B cell (primary cell): Measurements from ENCODE around the gene SMAD1. TPM values are rescaled to one million over a fixed set of nuclear protein-coding genes. Genes with fewer than 3 reads are reported as not detected.

Source experiments
- ATAC-seq: fragments of 200-7000 bp; cut with Tn5 transposase; one replicate; pipeline ENCODE4 v1.10.0; 2021; ENCODE audit warnings: low read depth, mild to moderate bottlenecking, moderate number of reproducible peaks, moderate library complexity
- CTCF ChIA-PET: fragments of 350-600 bp; sonication (Branson Sonifier 250); formaldehyde crosslinking; loops from one replicate; lab custom pipeline; 2021; ENCODE audit warnings: antibody characterized with exemption, inconsistent platforms; lab: Charles Lee
- POLR2A ChIA-PET: fragments of 350-600 bp; sonication (Branson Sonifier 250); formaldehyde crosslinking; loops from one replicate; lab custom pipeline; 2021; ENCODE audit warnings: antibody characterized with exemption; lab: Charles Lee
- DNase-seq: peaks from one replicate; pipeline ENCODE4 v3.0.0; 2013
- H2AFZ ChIP-seq: 2 replicates; pipeline ENCODE4 v1.6.1; 2012; ENCODE audit warnings: mild to moderate bottlenecking, low read depth, low read length; ENCODE audit not compliant: insufficient read depth, poor library complexity, severe bottlenecking
- H3K27ac ChIP-seq, 2 donors: 1 replicate in 1 of 2; 2 replicates in 1 of 2; pipeline ENCODE4 v1.5.1; 2012 to 2013; ENCODE audit warnings: low read length in 2 of 2, mild to moderate bottlenecking in 2 of 2, moderate library complexity in 1 of 2
- H3K27me3 ChIP-seq, 4 experiments: fragments of 200-600 bp in 1 of 4; sonication (generic) in 1 of 4; replicated peaks in 1 of 4; 1 replicate in 2 of 4; 2 replicates in 2 of 4; pipeline versions ENCODE4 v1.6.1 to v1.7.0; 2013 to 2016; ENCODE audit warnings: low read length in 3 of 4, mild to moderate bottlenecking in 2 of 4, mixed read lengths in 1 of 4, moderate library complexity in 1 of 4; ENCODE audit not compliant: insufficient read depth in 4 of 4, control insufficient read depth in 3 of 4; ENCODE audit errors: control extremely low read depth in 1 of 4
- H3K36me3 ChIP-seq, 2 experiments: replicated peaks in 1 of 2; 1 replicate in 1 of 2; 2 replicates in 1 of 2; pipeline versions ENCODE4 v1.6.1 to v1.7.1; 2013; ENCODE audit warnings: low read length in 1 of 2; ENCODE audit not compliant: insufficient read depth in 2 of 2, control insufficient read depth in 1 of 2; ENCODE audit errors: control extremely low read depth in 1 of 2, extremely low read depth in 1 of 2
- H3K4me1 ChIP-seq, 2 donors: fragments of 200-600 bp in 1 of 2; sonication (generic) in 1 of 2; 1 replicate in 1 of 2; 2 replicates in 1 of 2; pipeline versions ENCODE4 v1.5.1 to v1.6.1; 2013 to 2017; ENCODE audit warnings: low read length in 2 of 2; ENCODE audit not compliant: control insufficient read depth in 2 of 2, insufficient read depth in 2 of 2
- H3K4me2 ChIP-seq: replicated peaks from 2 replicates; pipeline ENCODE3; 2012; ENCODE audit warnings: mild to moderate bottlenecking, low read depth, low read length; ENCODE audit not compliant: poor library complexity, severe bottlenecking
- H3K4me3 ChIP-seq, 5 experiments: fragments of 200-600 bp in 1 of 5; sonication (generic) in 1 of 5; 1 replicate in 3 of 5; 2 replicates in 2 of 5; pipeline versions ENCODE4 v1.5.1 to v1.7.0; 2011 to 2016; ENCODE audit warnings: low read length in 4 of 5, mild to moderate bottlenecking in 4 of 5, low read depth in 2 of 5, control low read depth in 1 of 5, moderate library complexity in 1 of 5; ENCODE audit not compliant: insufficient read depth in 1 of 5; ENCODE audit errors: control extremely low read depth in 1 of 5, extremely low read depth in 1 of 5
- H3K79me2 ChIP-seq: fragments of 200-600 bp; sonication (generic); one replicate; pipeline ENCODE4 v1.6.0; 2016; ENCODE audit warnings: low read length; ENCODE audit not compliant: control insufficient read depth, insufficient read depth
- H3K9ac ChIP-seq: fragments of 200-600 bp; sonication (generic); 2 replicates; pipeline ENCODE4 v1.6.1; 2017; ENCODE audit warnings: mild to moderate bottlenecking, low read length, moderate library complexity
- H3K9me3 ChIP-seq, 3 donors: one replicate each; pipeline versions ENCODE4 v1.6.1 to v1.7.1; 2013; ENCODE audit warnings: low read length in 2 of 3; ENCODE audit not compliant: control insufficient read depth in 2 of 3, insufficient read depth in 1 of 3; ENCODE audit errors: control extremely low read depth in 1 of 3
- H4K20me1 ChIP-seq: 2 replicates; pipeline ENCODE4 v1.6.0; 2012; ENCODE audit warnings: mild to moderate bottlenecking, low read length; ENCODE audit not compliant: insufficient read depth, control insufficient read depth, poor library complexity, severe bottlenecking
- H3K27ac Mint-ChIP-seq: one replicate; pipeline ENCODE4 v1.8.0; 2021; ENCODE audit warnings: mixed read lengths
- H3K27me3 Mint-ChIP-seq: one replicate; pipeline ENCODE4 v1.8.0; 2021; ENCODE audit warnings: mixed read lengths
- H3K4me1 Mint-ChIP-seq: one replicate; pipeline ENCODE4 v1.8.0; 2021; ENCODE audit warnings: mixed read lengths
- H3K4me3 Mint-ChIP-seq: one replicate; pipeline ENCODE4 v1.8.0; 2021; ENCODE audit warnings: mixed read lengths
- H3K9me3 Mint-ChIP-seq: one replicate; pipeline ENCODE4 v1.8.0; 2022; ENCODE audit warnings: mixed read lengths; ENCODE audit not compliant: insufficient read depth
- EZH2 ChIP-seq: IDR thresholded peaks from 2 replicates; pipeline ENCODE4 v1.6.1; 2012; ENCODE audit warnings: borderline replicate concordance, low read depth, mild to moderate bottlenecking, moderate library complexity, low read length; ENCODE audit not compliant: insufficient read depth, poor library complexity, severe bottlenecking
- WGBS: methylation state at CpG from one replicate; pipeline ENCODE4 v1.1.5; 2013; ENCODE audit warnings: missing lambda C conversion rate; ENCODE audit not compliant: insufficient coverage; 5-methylcytosine and 5-hydroxymethylcytosine counted together
- intact Hi-C: fragments of 100-400 bp; cut with micrococcal nuclease; formaldehyde crosslinking; loops from one replicate; pipeline ENCODE4 v1.10.0; 2022
- polyA plus RNA-seq: library from polyadenylated mRNA; depleted of rRNA; stranded (reverse); fragments of >200 nt; gene quantifications from 2 replicates; pipeline ENCODE4 v1.2.3, GENCODE V29; 2012
- total RNA-seq, 2 donors: library from RNA; stranded (reverse); fragments of 120-200 nt in 1 of 2; gene quantifications; 1 replicate in 1 of 2; 2 replicates in 1 of 2; pipeline versions ENCODE4 v1.2.3 to v1.2.4, GENCODE V29; 2013 to 2022
- TF ChIP-seq, protein P1 (sequence below): fragments of 200-600 bp; IDR thresholded peaks from one replicate; pipeline ENCODE4 v1.8.0; 2022; ENCODE audit warnings: antibody characterized with exemption, mild to moderate bottlenecking

The SMAD1 gene
- total and polyA plus RNA-seq, 2 donors (not counting 1 experiment from before 2014, with no cell fraction given) = 0.12 TPM; not detected in 1

DNA sequence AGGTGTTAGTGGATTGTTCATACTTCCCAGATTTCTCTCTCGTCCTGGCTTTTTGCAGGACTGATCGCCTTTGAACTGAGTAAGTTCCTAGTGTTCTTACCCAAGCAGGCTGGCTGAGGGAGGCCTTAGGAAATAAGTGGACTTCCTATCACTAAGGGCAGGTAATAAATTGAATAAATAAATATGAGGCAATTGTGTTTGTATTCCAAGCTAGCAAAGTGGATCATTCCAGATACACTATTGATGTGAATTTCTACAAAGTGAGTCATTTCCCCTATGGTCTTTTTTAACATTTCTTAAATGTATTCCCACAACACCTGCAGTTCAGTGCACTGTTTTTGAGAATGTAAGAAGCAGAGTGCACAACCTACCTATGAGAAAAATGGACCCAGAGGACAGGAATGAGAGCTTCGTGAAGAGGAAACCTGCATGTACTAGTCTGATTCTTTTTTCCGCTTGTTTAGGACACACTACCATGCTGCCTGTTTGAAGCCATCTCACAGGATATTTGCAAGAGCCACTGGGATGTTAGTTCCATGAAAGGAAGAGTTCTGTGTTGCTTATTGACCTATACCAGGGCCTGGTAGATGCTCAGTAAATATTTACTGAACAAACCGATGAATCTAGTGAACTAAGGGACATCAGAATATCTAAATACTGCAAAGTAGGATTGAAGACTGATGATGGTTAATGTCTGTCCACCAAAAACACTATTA, 29.0 kb upstream of the SMAD1 start:
- H3K27me3 Mint-ChIP-seq = peaks cover 10% of the 10 kb centered on the region
- Histone ChIP-seq H3K4me3 (no peak overlapping the region), H3K9ac (no peak overlapping the region), H4K20me1 (no peaks in the 10 kb centered on the region), H3K79me2 (no peaks in the 10 kb centered on the region), H3K27me3 (no peaks in the 10 kb centered on the region), H3K9me3 (peaks cover 2 to 3% (median 2%) of the 10 kb centered on the region in 3 donors), H3K4me1 (no peaks in the 10 kb centered on the region), H3K36me3 (no peaks in the 10 kb centered on the region), H2AFZ (no peak overlapping the region), H3K27ac (no peak overlapping the region), H3K4me2 (no peak overlapping the region)
- no peak overlapping the region for H3K4me3 Mint-ChIP-seq
- no peak for DNase-seq
- H3K27ac Mint-ChIP-seq = no peak overlapping the region
- ATAC-seq = no peak
- POLR2A ChIA-PET = no interaction called here
- CTCF ChIA-PET = no interaction called here
- WGBS = 100% methylated on average over 2 of the region's 5 CpGs
- no peaks in the 10 kb centered on the region for H3K4me1 Mint-ChIP-seq
- intact Hi-C loops = no loop called here
- TF ChIP-seq EZH2 = no peak
- TF ChIP-seq, protein P1, sequence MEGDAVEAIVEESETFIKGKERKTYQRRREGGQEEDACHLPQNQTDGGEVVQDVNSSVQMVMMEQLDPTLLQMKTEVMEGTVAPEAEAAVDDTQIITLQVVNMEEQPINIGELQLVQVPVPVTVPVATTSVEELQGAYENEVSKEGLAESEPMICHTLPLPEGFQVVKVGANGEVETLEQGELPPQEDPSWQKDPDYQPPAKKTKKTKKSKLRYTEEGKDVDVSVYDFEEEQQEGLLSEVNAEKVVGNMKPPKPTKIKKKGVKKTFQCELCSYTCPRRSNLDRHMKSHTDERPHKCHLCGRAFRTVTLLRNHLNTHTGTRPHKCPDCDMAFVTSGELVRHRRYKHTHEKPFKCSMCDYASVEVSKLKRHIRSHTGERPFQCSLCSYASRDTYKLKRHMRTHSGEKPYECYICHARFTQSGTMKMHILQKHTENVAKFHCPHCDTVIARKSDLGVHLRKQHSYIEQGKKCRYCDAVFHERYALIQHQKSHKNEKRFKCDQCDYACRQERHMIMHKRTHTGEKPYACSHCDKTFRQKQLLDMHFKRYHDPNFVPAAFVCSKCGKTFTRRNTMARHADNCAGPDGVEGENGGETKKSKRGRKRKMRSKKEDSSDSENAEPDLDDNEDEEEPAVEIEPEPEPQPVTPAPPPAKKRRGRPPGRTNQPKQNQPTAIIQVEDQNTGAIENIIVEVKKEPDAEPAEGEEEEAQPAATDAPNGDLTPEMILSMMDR = no peak
- peaks cover 2% of the 10 kb centered on the region for H3K9me3 Mint-ChIP-seq

DNA sequence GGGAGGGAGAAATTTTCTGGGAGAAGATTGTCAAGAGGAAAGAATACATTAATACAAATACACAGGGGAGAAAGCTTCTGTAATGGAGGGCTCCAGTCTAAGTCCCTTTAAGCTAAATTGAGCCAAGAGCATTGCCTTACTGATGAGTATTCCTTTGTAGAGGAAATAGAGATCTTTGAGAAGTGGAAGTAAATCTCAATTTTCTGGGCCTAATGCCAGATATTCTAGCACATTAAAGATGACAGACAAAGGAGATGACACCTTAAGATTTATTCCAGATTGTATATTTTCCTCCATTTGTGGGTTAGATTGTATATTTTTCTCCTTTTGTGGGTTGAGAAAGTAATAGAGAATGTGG, 28.5 kb upstream of the SMAD1 start:
- CTCF ChIA-PET = no interaction called here
- no peaks in the 10 kb centered on the region for H3K79me2 ChIP-seq

More for the DNA sequence above, 28.5 kb upstream of the SMAD1 start:
- POLR2A ChIA-PET = no interaction called here
- Histone ChIP-seq H3K36me3 (no peaks in the 10 kb centered on the region), H4K20me1 (no peaks in the 10 kb centered on the region), H3K27ac (no peak overlapping the region), H3K4me2 (no peak overlapping the region), H3K27me3 (no peaks in the 10 kb centered on the region), H3K4me1 (no peaks in the 10 kb centered on the region), H3K4me3 (no peak overlapping the region), H3K9ac (no peak overlapping the region), H2AFZ (no peak overlapping the region), H3K9me3 (peaks cover 2 to 7% (median 3%) of the 10 kb centered on the region in 3 donors)
- ATAC-seq (no peak), DNase-seq (no peak)
- no peaks in the 10 kb centered on the region for H3K4me1 Mint-ChIP-seq
- TF ChIP-seq, protein P1 = no peak
- TF ChIP-seq EZH2 = no peak
- peaks cover 10% of the 10 kb centered on the region for H3K27me3 Mint-ChIP-seq
- H3K27ac Mint-ChIP-seq = no peak overlapping the region
- H3K9me3 Mint-ChIP-seq = peaks cover 2% of the 10 kb centered on the region
- intact Hi-C loops = no loop called here
- H3K4me3 Mint-ChIP-seq = no peak overlapping the region
